GM12801 (cell line): ENCODE measurements around the gene BLTP2.

Experiments
- TF ChIP-seq, protein P1 (sequence below): IDR thresholded peaks from one replicate; pipeline ENCODE4 v1.5.1; 2011; ENCODE audit warnings: control low read depth; ENCODE audit not compliant: insufficient read length; ENCODE audit errors: extremely low read depth

BLTP2 gene

DNA sequence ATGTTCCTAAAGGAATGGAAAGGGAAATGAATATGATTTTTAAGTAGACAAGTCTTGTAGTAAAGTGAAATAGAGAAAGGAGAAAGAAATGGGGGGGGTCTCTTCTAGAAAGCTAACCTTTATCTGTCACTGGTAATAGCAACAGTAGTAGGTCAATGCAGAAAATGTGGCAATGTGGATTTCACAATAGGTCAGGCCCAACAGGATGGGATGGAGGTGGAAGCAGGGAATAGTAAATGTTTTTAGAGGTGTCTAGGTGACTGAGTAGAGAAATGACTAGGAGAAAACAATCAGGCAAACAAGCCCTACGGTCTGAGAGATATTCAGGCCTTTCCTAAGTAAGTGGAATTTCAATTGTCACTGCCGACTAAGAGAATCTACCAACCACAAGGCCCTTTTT, 24.9 kb downstream of the BLTP2 start:
- TF ChIP-seq, protein P1, sequence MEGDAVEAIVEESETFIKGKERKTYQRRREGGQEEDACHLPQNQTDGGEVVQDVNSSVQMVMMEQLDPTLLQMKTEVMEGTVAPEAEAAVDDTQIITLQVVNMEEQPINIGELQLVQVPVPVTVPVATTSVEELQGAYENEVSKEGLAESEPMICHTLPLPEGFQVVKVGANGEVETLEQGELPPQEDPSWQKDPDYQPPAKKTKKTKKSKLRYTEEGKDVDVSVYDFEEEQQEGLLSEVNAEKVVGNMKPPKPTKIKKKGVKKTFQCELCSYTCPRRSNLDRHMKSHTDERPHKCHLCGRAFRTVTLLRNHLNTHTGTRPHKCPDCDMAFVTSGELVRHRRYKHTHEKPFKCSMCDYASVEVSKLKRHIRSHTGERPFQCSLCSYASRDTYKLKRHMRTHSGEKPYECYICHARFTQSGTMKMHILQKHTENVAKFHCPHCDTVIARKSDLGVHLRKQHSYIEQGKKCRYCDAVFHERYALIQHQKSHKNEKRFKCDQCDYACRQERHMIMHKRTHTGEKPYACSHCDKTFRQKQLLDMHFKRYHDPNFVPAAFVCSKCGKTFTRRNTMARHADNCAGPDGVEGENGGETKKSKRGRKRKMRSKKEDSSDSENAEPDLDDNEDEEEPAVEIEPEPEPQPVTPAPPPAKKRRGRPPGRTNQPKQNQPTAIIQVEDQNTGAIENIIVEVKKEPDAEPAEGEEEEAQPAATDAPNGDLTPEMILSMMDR: no peak

DNA sequence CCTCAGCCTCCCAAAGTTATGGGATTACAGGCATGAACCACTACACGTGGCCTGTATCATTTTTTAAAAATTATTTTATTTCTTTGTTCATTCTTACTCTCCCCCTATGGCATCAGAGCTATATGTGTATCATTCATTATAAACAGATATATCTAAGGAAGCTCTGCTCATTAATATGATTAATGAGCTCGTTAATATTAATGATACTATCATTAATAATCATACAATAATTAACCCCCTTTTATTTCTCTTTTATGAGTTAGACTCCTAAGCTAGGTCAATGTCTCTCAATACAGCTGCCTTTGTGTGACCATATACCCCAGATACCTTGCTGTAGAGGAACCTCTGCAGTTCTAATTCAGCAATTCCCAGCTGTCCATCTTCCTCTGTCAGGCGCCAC, 26.5 kb downstream of the BLTP2 start:
- TF ChIP-seq, protein P1: no peak

DNA sequence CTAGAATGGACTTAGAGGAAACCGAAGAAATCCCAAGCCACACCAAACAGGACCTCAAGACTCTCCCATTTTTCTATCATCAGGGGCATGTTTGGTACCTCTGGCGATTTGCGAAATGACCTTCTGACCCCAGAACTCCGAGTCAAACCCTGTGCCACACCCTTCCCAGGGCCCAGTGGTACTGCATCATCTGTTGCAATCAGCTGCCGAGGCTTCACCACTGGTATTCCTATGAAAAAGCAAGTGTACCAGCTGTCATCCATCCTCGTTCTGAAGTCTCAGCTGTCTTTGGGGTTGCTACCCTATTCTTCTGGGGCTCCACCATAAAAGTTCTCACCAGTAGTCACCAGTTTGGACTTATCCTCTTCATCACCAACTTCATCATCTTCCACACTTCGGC, 28.7 kb downstream of the BLTP2 start:
- TF ChIP-seq, protein P1: no peak

DNA sequence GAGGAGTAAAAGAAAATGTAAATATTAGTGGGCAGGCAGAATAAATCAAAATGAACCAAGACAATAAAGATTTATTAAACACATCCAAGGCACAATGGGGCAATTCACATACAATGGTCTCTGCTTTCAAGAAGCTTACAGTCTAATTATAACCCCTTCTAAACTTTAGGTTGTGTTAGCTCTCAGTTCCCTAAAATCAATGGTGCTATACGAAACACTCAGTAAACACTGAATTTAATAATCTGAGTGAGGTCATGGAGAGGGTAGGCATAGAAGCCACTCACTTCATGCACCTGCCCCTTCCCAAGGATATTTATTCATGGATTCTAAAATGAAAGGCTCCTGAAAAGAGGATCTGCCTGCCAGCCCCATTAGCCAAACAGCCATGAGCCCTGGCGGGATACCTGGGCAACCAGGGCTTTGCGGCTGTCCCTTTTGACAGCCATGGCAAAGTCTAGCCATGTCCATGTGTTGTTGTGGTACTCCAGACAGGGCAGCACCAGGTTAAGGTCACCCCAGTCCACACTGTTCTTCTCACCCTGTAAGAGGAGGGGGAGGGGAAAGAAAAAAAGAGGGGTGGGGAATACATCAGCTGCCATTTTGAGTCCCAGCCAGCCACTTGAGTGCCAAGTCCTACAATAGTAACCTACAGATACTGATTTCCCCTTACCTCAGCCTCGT, 29.6 kb downstream of the BLTP2 start:
- TF ChIP-seq, protein P1: no peak

DNA sequence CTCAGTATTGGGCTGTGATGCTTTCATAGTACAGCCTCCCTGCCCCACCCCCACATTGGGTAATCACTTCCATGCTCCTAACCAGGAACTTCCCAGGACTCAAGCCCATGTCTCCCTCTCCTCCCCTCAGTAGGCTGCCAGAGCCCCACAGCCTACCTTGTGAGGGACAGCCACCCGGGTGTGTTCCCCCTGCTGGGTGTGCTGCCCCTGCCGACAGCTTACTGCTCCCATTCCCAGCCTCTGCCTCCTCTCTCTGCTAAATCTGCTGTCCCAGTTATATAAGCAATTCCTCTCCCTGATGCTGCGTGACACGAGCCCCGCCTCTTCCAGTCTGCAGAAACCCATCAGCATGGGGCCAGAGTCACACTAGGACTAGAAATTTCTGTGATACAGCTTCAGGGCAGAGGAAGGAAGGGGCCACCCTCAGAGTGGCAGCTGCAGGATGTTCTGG, 31.0 kb downstream of the BLTP2 start, which contains the start of gene RSKR:
TSS of gene RSKR (minus strand) at position 255 of the 451 bp plus-strand sequence. CDS start at position 231, 24 bp downstream.
- TF ChIP-seq, protein P1: no peak

DNA sequence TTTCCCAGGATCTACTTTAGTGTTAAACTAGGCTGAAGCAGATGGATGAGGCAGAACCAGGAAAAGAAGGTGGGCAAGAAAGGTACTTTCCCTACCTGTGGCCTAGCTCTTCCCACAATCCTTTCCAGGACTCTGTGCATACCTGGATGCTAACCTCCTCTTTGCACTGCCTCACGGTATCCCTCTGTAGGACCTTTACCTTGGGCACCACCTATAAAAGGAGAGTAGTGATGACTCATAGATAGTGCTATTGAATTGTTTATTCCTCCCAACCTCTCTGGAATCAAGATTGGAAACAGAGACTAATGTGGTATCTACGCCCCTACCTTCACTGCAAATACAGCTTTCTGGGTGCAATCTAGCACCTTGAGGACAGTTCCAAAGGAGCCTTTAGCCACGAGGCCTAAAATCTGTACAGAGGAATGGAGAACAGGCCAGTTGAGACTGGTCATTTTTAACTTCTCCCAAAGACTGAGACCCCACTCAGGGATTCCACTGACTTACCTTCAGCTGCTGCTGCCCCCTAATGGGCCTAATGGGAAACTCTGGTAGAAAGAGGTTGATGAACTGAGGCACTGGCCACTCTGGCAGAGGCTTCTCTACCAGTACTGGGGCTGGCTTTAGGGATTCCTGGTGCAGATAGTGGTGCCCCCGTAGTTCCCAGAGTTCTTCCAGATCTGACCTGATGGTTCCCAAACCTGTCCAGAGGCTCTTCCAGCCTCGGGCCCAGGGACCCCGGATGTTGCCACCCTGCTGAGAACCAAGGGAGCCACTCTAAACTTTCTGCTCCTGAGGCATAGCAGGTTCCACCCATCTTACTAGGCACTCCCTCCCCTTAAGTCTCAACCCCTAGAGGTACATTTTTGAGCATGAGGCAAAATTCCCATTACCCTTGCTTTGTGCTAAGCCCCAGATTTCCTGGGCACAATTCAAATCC, 31.8 kb downstream of the BLTP2 start:
- TF ChIP-seq, protein P1: no peak

DNA sequence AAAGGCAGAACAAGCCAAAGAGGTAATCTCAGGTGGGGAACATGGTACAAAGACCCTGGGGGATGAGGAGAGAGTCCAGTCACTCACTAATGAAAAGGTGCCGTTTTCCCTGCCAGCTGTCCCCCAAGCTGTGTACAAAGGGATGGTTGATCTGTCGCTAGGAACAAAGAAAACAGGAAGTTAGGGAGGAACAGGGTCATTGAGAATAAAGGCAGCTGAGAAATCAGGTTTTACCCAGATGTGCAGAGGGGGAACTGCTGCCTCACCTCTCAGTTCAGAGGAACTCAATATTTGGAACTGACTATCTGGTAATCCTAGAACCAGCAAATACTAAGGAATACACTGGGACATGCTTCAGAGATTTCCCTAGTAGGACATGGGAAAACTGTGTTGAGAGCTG, 32.4 kb downstream of the BLTP2 start:
- TF ChIP-seq, protein P1: no peak
